H1 (cell line): ENCODE data around the gene CMIP. TPM values are rescaled to one million over a fixed set of nuclear protein-coding genes. Genes with fewer than 3 reads are reported as not detected.

Source experiments
- CTCF ChIA-PET: fragments of 300-600 bp; sonication (Branson Sonifier 250); formaldehyde crosslinking; loops from one replicate; lab custom pipeline; 2021; ENCODE audit not compliant: partially characterized antibody; lab: Charles Lee
- POLR2A ChIA-PET: fragments of 300-600 bp; sonication (Branson Sonifier 250); formaldehyde crosslinking; loops from one replicate; lab custom pipeline; 2021; ENCODE audit warnings: inconsistent platforms; ENCODE audit not compliant: partially characterized antibody; lab: Charles Lee
- DNase-seq, 2 experiments: peaks; one replicate each; pipeline versions ENCODE4 v3.0.0 to v3.0.0-alpha.2; 2010 to 2022; ENCODE audit warnings: low spot score in 2 of 2, low read depth in 1 of 2, mixed read lengths in 1 of 2
- FAIRE-seq: peaks from 2 replicates; lab custom pipeline; 2011; peaks lifted over from hg19 to GRCh38; lab: Jason Lieb, UNC
- H2AFZ ChIP-seq: 2 replicates; pipeline ENCODE4 v1.8.1; 2012; ENCODE audit warnings: low read length, inconsistent platforms
- H2AK5ac ChIP-seq: 2 replicates; pipeline ENCODE4 v1.6.1; 2013; ENCODE audit warnings: low read depth, low read length
- H2BK120ac ChIP-seq: replicated peaks from 2 replicates; pipeline ENCODE3; 2013; ENCODE audit warnings: low read depth, low read length, inconsistent platforms
- H2BK12ac ChIP-seq: 2 replicates; pipeline ENCODE4 v1.6.1; 2013; ENCODE audit warnings: low read depth, low read length
- H2BK15ac ChIP-seq: 2 replicates; pipeline ENCODE4 v1.6.1; 2013; ENCODE audit warnings: low read length
- H2BK20ac ChIP-seq: 2 replicates; pipeline ENCODE4 v1.6.1; 2013; ENCODE audit warnings: low read length
- H2BK5ac ChIP-seq: 2 replicates; pipeline ENCODE4 v1.6.1; 2013; ENCODE audit warnings: low read depth, low read length
- H3K14ac ChIP-seq: 2 replicates; pipeline ENCODE4 v1.6.1; 2013; ENCODE audit warnings: inconsistent platforms; ENCODE audit not compliant: insufficient read length
- H3K18ac ChIP-seq: 2 replicates; pipeline ENCODE4 v1.6.1; 2013; ENCODE audit warnings: low read length; ENCODE audit errors: extremely low read depth
- H3K23ac ChIP-seq: 2 replicates; pipeline ENCODE4 v1.6.1; 2013; ENCODE audit warnings: inconsistent platforms; ENCODE audit not compliant: insufficient read length
- H3K23me2 ChIP-seq: 2 replicates; pipeline ENCODE4 v1.6.1; 2013; ENCODE audit warnings: low read depth, low read length
- H3K27ac ChIP-seq: 2 replicates; pipeline ENCODE4 v1.6.1; 2011; ENCODE audit warnings: low read depth, low read length, inconsistent platforms
- H3K27me3 ChIP-seq, 4 experiments: replicated peaks in 1 of 4; 1 replicate in 1 of 4; 2 replicates in 3 of 4; pipeline versions ENCODE4 v1.6.1 to v1.8.1; 2011 to 2013; ENCODE audit warnings: low read length in 3 of 4, mild to moderate bottlenecking in 3 of 4, inconsistent platforms in 2 of 4, mixed read lengths in 2 of 4, moderate library complexity in 1 of 4; ENCODE audit not compliant: control insufficient read depth in 3 of 4, insufficient read depth in 3 of 4; ENCODE audit errors: extremely low read depth in 1 of 4
- H3K36me3 ChIP-seq, 4 experiments: 2 replicates each; pipeline versions ENCODE4 v1.6.1 to v1.8.1; 2011 to 2013; ENCODE audit warnings: mild to moderate bottlenecking in 4 of 4, low read length in 3 of 4, moderate library complexity in 2 of 4, control low read depth in 1 of 4, inconsistent platforms in 1 of 4; ENCODE audit not compliant: insufficient read depth in 4 of 4, control insufficient read depth in 2 of 4
- H3K4ac ChIP-seq: replicated peaks from 2 replicates; pipeline ENCODE3; 2013; ENCODE audit warnings: low read length, low read depth, mixed read lengths, inconsistent platforms; ENCODE audit not compliant: insufficient read length
- H3K4me1 ChIP-seq, 4 experiments: replicated peaks in 1 of 4; 1 replicate in 1 of 4; 2 replicates in 3 of 4; pipeline versions ENCODE4 v1.6.1 to v1.8.1; 2011 to 2013; ENCODE audit warnings: low read length in 3 of 4, inconsistent platforms in 2 of 4, mixed read lengths in 1 of 4; ENCODE audit not compliant: insufficient read depth in 4 of 4, control insufficient read depth in 3 of 4
- H3K4me2 ChIP-seq, 2 experiments: 2 replicates each; pipeline versions ENCODE4 v1.6.1 to v1.8.1; 2011 to 2013; ENCODE audit warnings: low read depth in 2 of 2, low read length in 2 of 2, control low read depth in 1 of 2, inconsistent platforms in 1 of 2, mild to moderate bottlenecking in 1 of 2; ENCODE audit not compliant: insufficient read depth in 1 of 2
- H3K4me3 ChIP-seq, 4 experiments: fragments of 200-600, 300-600 bp in 1 of 4; sonication (generic), shearing (Covaris generic), sonication (Bioruptor Twin) in 1 of 4; 2 replicates each; pipeline versions ENCODE4 v1.5.1 to v1.8.1; 2011 to 2016; ENCODE audit warnings: low read length in 4 of 4, low read depth in 3 of 4, control low read depth in 2 of 4, inconsistent platforms in 2 of 4, mild to moderate bottlenecking in 2 of 4, mixed read lengths in 1 of 4, moderate library complexity in 1 of 4; ENCODE audit not compliant: insufficient read depth in 2 of 4; ENCODE audit errors: extremely low read depth in 1 of 4
- H3K56ac ChIP-seq: replicated peaks from 2 replicates; pipeline ENCODE3; 2013; ENCODE audit warnings: low read depth, mild to moderate bottlenecking, mixed read lengths, low read length, inconsistent platforms; ENCODE audit not compliant: insufficient read length
- H3K79me1 ChIP-seq: 2 replicates; pipeline ENCODE4 v1.6.1; 2013; ENCODE audit warnings: low read depth, low read length, control low read depth
- H3K79me2 ChIP-seq, 2 experiments: 2 replicates each; pipeline versions ENCODE4 v1.6.1 to v1.8.1; 2012 to 2013; ENCODE audit warnings: low read length in 2 of 2, mild to moderate bottlenecking in 2 of 2, inconsistent platforms in 1 of 2; ENCODE audit not compliant: insufficient read depth in 2 of 2, control insufficient read depth in 1 of 2
- H3K9ac ChIP-seq, 4 experiments: replicated peaks in 1 of 4; 1 replicate in 1 of 4; 2 replicates in 3 of 4; pipeline versions ENCODE4 v1.6.1 to v1.8.1; 2011 to 2013; ENCODE audit warnings: low read depth in 3 of 4, low read length in 3 of 4, control low read depth in 2 of 4, mild to moderate bottlenecking in 2 of 4, moderate library complexity in 2 of 4, inconsistent platforms in 1 of 4; ENCODE audit errors: extremely low read depth in 1 of 4
- H3K9me3 ChIP-seq, 2 experiments: 2 replicates each; pipeline versions ENCODE4 v1.6.1 to v1.8.1; 2012 to 2013; ENCODE audit warnings: mild to moderate bottlenecking in 2 of 2, moderate library complexity in 2 of 2, control low read depth in 1 of 2, inconsistent platforms in 1 of 2, low read depth in 1 of 2, low read length in 1 of 2, mixed read lengths in 1 of 2; ENCODE audit not compliant: insufficient read depth in 2 of 2
- H4K20me1 ChIP-seq, 2 experiments: replicated peaks in 1 of 2; 2 replicates each; pipeline versions ENCODE3 to v1.8.1; 2011 to 2013; ENCODE audit warnings: inconsistent platforms in 2 of 2, low read length in 2 of 2, mild to moderate bottlenecking in 1 of 2; ENCODE audit not compliant: insufficient read depth in 2 of 2, control insufficient read depth in 1 of 2
- H4K5ac ChIP-seq: 2 replicates; pipeline ENCODE4 v1.6.1; 2013; ENCODE audit warnings: low read length, low read depth, mixed read lengths, inconsistent platforms; ENCODE audit not compliant: insufficient read length
- H4K8ac ChIP-seq: 2 replicates; pipeline ENCODE4 v1.8.0; 2013; ENCODE audit warnings: mild to moderate bottlenecking, moderate library complexity, low read length, inconsistent platforms; ENCODE audit not compliant: insufficient read depth; ENCODE audit errors: extremely low read depth
- H4K91ac ChIP-seq: replicated peaks from 2 replicates; pipeline ENCODE3; 2013; ENCODE audit warnings: low read length, mixed read lengths, inconsistent platforms; ENCODE audit not compliant: insufficient read length
- ASH2L ChIP-seq: fragments of 200-600, 300-600 bp; sonication (generic); IDR thresholded peaks from one replicate; pipeline ENCODE4 v1.7.1; 2017; ENCODE audit warnings: low read length
- CBX8 ChIP-seq: fragments of 300-800, 300-1000 bp; sonication (generic); IDR thresholded peaks from 2 replicates; pipeline ENCODE4 v1.7.1; 2016; ENCODE audit warnings: low read depth, low read length, borderline replicate concordance
- CREB1 ChIP-seq: IDR thresholded peaks from 2 replicates; pipeline ENCODE4 v1.6.1; 2012; ENCODE audit warnings: inconsistent platforms
- CTBP2 ChIP-seq: IDR thresholded peaks from 2 replicates; pipeline ENCODE4 v1.7.0; 2011; ENCODE audit warnings: borderline replicate concordance, mild to moderate bottlenecking, moderate library complexity, mixed read lengths, low read length; ENCODE audit not compliant: insufficient read depth, insufficient read length
- GABPA ChIP-seq: IDR thresholded peaks from 2 replicates; pipeline ENCODE4 v1.6.1; 2011; ENCODE audit warnings: mild to moderate bottlenecking, low read length, moderate library complexity, borderline replicate concordance; ENCODE audit not compliant: insufficient read depth
- HDAC6 ChIP-seq: IDR thresholded peaks from one replicate; pipeline ENCODE4 v1.7.1; 2012; ENCODE audit warnings: low read depth, mild to moderate bottlenecking, inconsistent platforms, low read length, moderate library complexity
- JUN ChIP-seq: IDR thresholded peaks from 2 replicates; pipeline ENCODE4 v1.6.1; 2011; ENCODE audit warnings: low read depth, mild to moderate bottlenecking, improper control_type of control experiment, low read length
- NRF1 ChIP-seq: IDR thresholded peaks from 2 replicates; pipeline ENCODE4 v1.6.1; 2011; ENCODE audit warnings: mild to moderate bottlenecking, low read depth, low read length, improper control_type of control experiment
- PHF8 ChIP-seq: fragments of 200-600 bp; sonication (generic); conservative IDR thresholded peaks from 2 replicates; pipeline ENCODE4 v1.7.1; 2012; ENCODE audit warnings: low read depth, mild to moderate bottlenecking, inconsistent platforms, low read length, moderate library complexity
- RNF2 ChIP-seq: fragments of 200-900, 300-1000 bp; sonication (generic); IDR thresholded peaks from 2 replicates; pipeline ENCODE4 v1.7.1; 2016; ENCODE audit warnings: borderline replicate concordance, low read depth, mild to moderate bottlenecking, antibody characterized with exemption, low read length; ENCODE audit not compliant: poor library complexity, severe bottlenecking; ENCODE audit errors: missing control alignments
- SP1 ChIP-seq: IDR thresholded peaks from 2 replicates; pipeline ENCODE4 v1.6.1; 2011; ENCODE audit warnings: low read depth, low read length
- SP4 ChIP-seq: IDR thresholded peaks from 2 replicates; pipeline ENCODE4 v1.6.1; 2012; ENCODE audit warnings: low read length, inconsistent platforms
- SUZ12 ChIP-seq: fragments of 200-600 bp; sonication (generic); IDR thresholded peaks from 2 replicates; pipeline ENCODE4 v1.6.1; 2012; ENCODE audit warnings: mild to moderate bottlenecking, inconsistent platforms, low read length, moderate library complexity, mixed read lengths
- TBP ChIP-seq: IDR thresholded peaks from 2 replicates; pipeline ENCODE4 v1.6.1; 2011; ENCODE audit warnings: low read depth, low read length, improper control_type of control experiment
- ZNF274 ChIP-seq: IDR thresholded peaks from 2 replicates; pipeline ENCODE4 v1.7.0; 2012; ENCODE audit warnings: low read length, borderline replicate concordance; ENCODE audit errors: extremely low read depth
- WGBS, 2 experiments: shearing (Covaris generic) in 1 of 2; methylation state at CpG; one replicate each; pipeline versions ENCODE4 v1.1.6 to v1.1.7; 2013 to 2015; ENCODE audit warnings: low lambda C conversion rate in 2 of 2, mixed read lengths in 2 of 2, inconsistent platforms in 1 of 2, low coverage in 1 of 2, missing lambda C conversion rate in 1 of 2; ENCODE audit not compliant: insufficient replicate concordance in 2 of 2, insufficient coverage in 1 of 2, insufficient read length in 1 of 2; ENCODE audit errors: extremely low coverage in 1 of 2, missing lambda C conversion rate in 1 of 2; 5-methylcytosine and 5-hydroxymethylcytosine counted together
- polyA plus RNA-seq, 7 experiments: library from polyadenylated mRNA; depleted of rRNA in 3 of 7; stranded (reverse) in 5 of 7; unstranded in 2 of 7; fragments of >200 nt in 5 of 7; fragments of 200-250 nt in 2 of 7; gene quantifications; 1 replicate in 5 of 7; 2 replicates in 1 of 7; 4 replicates in 1 of 7; pipeline versions ENCODE4 v1.2.1 to v1.2.3, GENCODE V29; 2011 to 2013; ENCODE audit warnings: missing spikeins in 2 of 7, mixed read lengths in 2 of 7
- total RNA-seq: library from RNA; stranded (reverse); fragmentation: NEBNext Ultra II Directional; extraction: Animal tissue kit (Norgen Biotek cat#: 25700); gene quantifications from 2 replicates; pipeline ENCODE4 v1.2.1, GENCODE V29; 2021

The CMIP gene
- total and polyA plus RNA-seq, 2 of the 8 experiments (the other 6 are each of a cell fraction or from before 2014, with no cell fraction given): 7.9 to 53.2 TPM

DNA sequence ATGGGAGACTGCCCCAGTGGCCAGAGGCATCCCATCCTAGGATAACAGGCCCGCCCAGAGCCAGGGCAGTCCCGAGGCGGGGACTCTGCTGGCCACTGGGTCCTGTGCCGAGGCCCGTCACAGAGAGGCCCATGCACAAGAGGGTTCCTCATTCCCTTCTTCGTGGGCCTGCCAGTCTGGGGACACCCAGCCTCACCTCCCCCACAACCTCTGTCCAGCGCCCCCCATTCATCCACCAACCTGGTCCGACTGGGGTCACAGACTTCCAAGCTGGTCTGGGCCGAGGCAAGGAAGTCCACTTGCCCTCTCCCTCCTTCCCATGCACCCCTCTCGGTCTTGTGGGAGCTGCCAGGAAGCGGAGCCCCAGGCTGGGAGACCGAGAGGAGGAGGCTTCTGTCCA is 240.3 kb downstream of the CMIP start:
- peaks cover 0 to 3% of the 10 kb centered on the region in 2 experiments; a peak in 1 of 4 replicates for H3K79me2 ChIP-seq
- no peak overlapping the region for H3K9ac ChIP-seq
- H4K91ac ChIP-seq: no peak overlapping the region
- CTCF ChIA-PET: interaction anchor here (0.6 to 5.1 kb wide), 7 partner anchors 9 to 480 kb away, joined by 3 to 36 read pairs (median 3); no protein-coding TSS in a partner anchor
- no peaks in the 10 kb centered on the region for H3K9me3 ChIP-seq
- 0 out of 2 replicates have a peak, but pooled peaks cover 7% of the 10 kb centered on the region for H3K79me1 ChIP-seq
- H2BK5ac ChIP-seq: peak overlapping the region; percentile 66
- no peak overlapping the region for H2AK5ac ChIP-seq
- no peak overlapping the region for H3K4me3 ChIP-seq
- no peak overlapping the region for H2BK15ac ChIP-seq
- H3K14ac ChIP-seq: no peak overlapping the region
- POLR2A ChIA-PET: no interaction called here
- H3K18ac ChIP-seq: no peak overlapping the region
- H3K23me2 ChIP-seq: no peaks in the 10 kb centered on the region
- H4K8ac ChIP-seq: no peak overlapping the region
- WGBS, 2 experiments: 93% methylated on average over 11 of the region's 12 CpGs; no CpG with 5 or more reads in 1 of the 2 experiments
- H3K4me1 ChIP-seq: peaks cover 0 to 5% (median 0%) of the 10 kb centered on the region in 4 experiments; a peak in 4 of 7 replicates
- no peak overlapping the region for H3K4me2 ChIP-seq
- H4K20me1 ChIP-seq: peaks cover 6 to 7% of the 10 kb centered on the region in 2 experiments
- no peak overlapping the region for H2BK120ac ChIP-seq
- no peak overlapping the region for H4K5ac ChIP-seq
- H3K27me3 ChIP-seq: no peaks in the 10 kb centered on the region
- TF ChIP-seq CTBP2 (no peak), ZNF274 (no peak), CBX8 (no peak), CREB1 (no peak), PHF8 (no peak), GABPA (no peak), NRF1 (no peak), ASH2L (no peak), SP4 (no peak), SUZ12 (no peak), TBP (no peak), JUN (no peak), SP1 (no peak), RNF2 (no peak), HDAC6 (no peak)
- FAIRE-seq (no peak), DNase-seq (no peak)
- H2BK12ac ChIP-seq: no peak overlapping the region
- H3K4ac ChIP-seq: no peak overlapping the region
- no peak overlapping the region for H3K27ac ChIP-seq
- H3K36me3 ChIP-seq: peaks cover 0 to 2% (median 0%) of the 10 kb centered on the region in 4 experiments; a peak in 1 of 8 replicates
- no peak overlapping the region for H2AFZ ChIP-seq
- no peak overlapping the region for H3K56ac ChIP-seq
- H2BK20ac ChIP-seq: no peak overlapping the region
- no peak overlapping the region for H3K23ac ChIP-seq
